Measurements from ENCODE around the gene ANO4.

DNA sequence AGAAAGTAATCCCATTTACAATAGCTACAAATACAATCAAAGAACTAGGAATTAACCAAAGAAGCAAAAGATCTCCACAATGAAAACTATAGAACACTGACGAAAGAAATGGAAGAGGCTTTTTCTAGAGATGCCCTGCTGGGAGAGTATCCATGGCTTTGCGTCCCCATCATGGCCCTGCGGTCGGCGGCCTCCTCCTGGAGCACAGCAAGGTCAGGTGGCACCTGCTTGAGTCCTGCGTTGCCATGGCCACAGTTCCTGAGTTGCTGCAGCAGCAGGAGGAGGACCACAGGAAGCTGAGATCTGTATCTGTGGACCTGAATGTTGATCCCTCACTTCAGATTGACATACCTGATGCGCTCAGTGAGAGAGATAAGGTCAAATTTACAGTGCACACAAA is 271.9 kb downstream of the ANO4 start:
- TF ChIP-seq, protein P1, sequence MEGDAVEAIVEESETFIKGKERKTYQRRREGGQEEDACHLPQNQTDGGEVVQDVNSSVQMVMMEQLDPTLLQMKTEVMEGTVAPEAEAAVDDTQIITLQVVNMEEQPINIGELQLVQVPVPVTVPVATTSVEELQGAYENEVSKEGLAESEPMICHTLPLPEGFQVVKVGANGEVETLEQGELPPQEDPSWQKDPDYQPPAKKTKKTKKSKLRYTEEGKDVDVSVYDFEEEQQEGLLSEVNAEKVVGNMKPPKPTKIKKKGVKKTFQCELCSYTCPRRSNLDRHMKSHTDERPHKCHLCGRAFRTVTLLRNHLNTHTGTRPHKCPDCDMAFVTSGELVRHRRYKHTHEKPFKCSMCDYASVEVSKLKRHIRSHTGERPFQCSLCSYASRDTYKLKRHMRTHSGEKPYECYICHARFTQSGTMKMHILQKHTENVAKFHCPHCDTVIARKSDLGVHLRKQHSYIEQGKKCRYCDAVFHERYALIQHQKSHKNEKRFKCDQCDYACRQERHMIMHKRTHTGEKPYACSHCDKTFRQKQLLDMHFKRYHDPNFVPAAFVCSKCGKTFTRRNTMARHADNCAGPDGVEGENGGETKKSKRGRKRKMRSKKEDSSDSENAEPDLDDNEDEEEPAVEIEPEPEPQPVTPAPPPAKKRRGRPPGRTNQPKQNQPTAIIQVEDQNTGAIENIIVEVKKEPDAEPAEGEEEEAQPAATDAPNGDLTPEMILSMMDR (IDR thresholded peaks at IDR 0.05), result no peak
- TF ChIP-seq POLR2A (IDR thresholded peaks at IDR 0.05), result no peak
- no peak for TF ChIP-seq EP300 (IDR thresholded peaks at IDR 0.05)

All from ovary (tissue), 3 donors.